SU-DHL-6 (cell line): Measurements from ENCODE around the gene ITFG1.
A peak's percentile ranks its signal among the peaks of the same experiment; 100 is the strongest.

Experiments used
- H2AFZ ChIP-seq: fragments of 200-600 bp; sonication (generic); 2 replicates; pipeline ENCODE4 v1.6.1; 2014; ENCODE audit warnings: low read depth, mild to moderate bottlenecking, moderate library complexity, mixed read lengths, antibody characterized with exemption, low read length; ENCODE audit not compliant: severe bottlenecking
- H3F3A ChIP-seq: fragments of 200-600 bp; shearing (Covaris generic); 2 replicates; pipeline ENCODE4 v1.6.0; 2016; ENCODE audit warnings: antibody characterized with exemption, mild to moderate bottlenecking; ENCODE audit not compliant: insufficient read depth
- H3K27ac ChIP-seq: fragments of 200-600 bp; sonication (generic); 2 replicates; pipeline ENCODE4 v1.5.1; 2016; ENCODE audit warnings: low read depth, mild to moderate bottlenecking, low read length, moderate library complexity, mixed read lengths
- H3K27me3 ChIP-seq: fragments of 200-600 bp; sonication (generic), shearing (Covaris generic); 2 replicates; pipeline ENCODE4 v1.6.0; 2014; ENCODE audit warnings: mild to moderate bottlenecking, low read length
- H3K36me3 ChIP-seq: fragments of 200-600 bp; sonication (generic); 2 replicates; pipeline ENCODE4 v1.6.1; 2014; ENCODE audit warnings: mild to moderate bottlenecking, low read length, mixed read lengths
- H3K4me2 ChIP-seq: fragments of 300-600, 200-600 bp; shearing (Covaris generic), sonication (generic); 2 replicates; pipeline ENCODE4 v1.6.0; 2014; ENCODE audit warnings: low read length, low read depth, mild to moderate bottlenecking; ENCODE audit not compliant: poor library complexity, severe bottlenecking
- H3K4me3 ChIP-seq: fragments of 200-600 bp; sonication (generic); 2 replicates; pipeline ENCODE4 v1.5.1; 2014; ENCODE audit warnings: antibody characterized with exemption, low read length, mild to moderate bottlenecking, mixed read lengths; ENCODE audit not compliant: insufficient read depth, poor library complexity, severe bottlenecking
- H3K79me2 ChIP-seq: fragments of 200-600 bp; sonication (generic); 2 replicates; pipeline ENCODE4 v1.6.1; 2014; ENCODE audit warnings: mild to moderate bottlenecking, low read length, moderate library complexity; ENCODE audit not compliant: insufficient read depth
- H3K9ac ChIP-seq: fragments of 200-600 bp; sonication (generic); 2 replicates; pipeline ENCODE4 v1.7.0; 2014; ENCODE audit warnings: mild to moderate bottlenecking, low read length
- H3K9me2 ChIP-seq: fragments of 200-600 bp; sonication (generic); replicated peaks from 2 replicates; pipeline ENCODE4 v1.6.1; 2014; ENCODE audit warnings: low read length; ENCODE audit not compliant: insufficient read depth
- H3K9me3 ChIP-seq: fragments of 200-600 bp; sonication (generic); 2 replicates; pipeline ENCODE4 v1.6.1; 2014; ENCODE audit warnings: low read length, mixed read lengths; ENCODE audit not compliant: insufficient read depth
- H4K20me1 ChIP-seq: fragments of 200-600 bp; sonication (generic); 2 replicates; pipeline ENCODE4 v1.6.1; 2014; ENCODE audit warnings: low read depth, mild to moderate bottlenecking, antibody characterized with exemption, low read length, moderate library complexity, mixed read lengths
- EZH2phosphoT487 ChIP-seq: fragments of 200-600 bp; sonication (generic), shearing (Covaris generic); conservative IDR thresholded peaks from 2 replicates; pipeline ENCODE4 v1.6.1; 2018; ENCODE audit warnings: mild to moderate bottlenecking, antibody characterized with exemption, low read length, moderate library complexity, mixed read lengths
- TF ChIP-seq, protein P1 (sequence below): fragments of 200-600 bp; sonication (generic); IDR thresholded peaks from one replicate; pipeline ENCODE4 v1.5.1; 2017; ENCODE audit warnings: antibody characterized with exemption, mild to moderate bottlenecking, low read length, moderate library complexity; ENCODE audit not compliant: insufficient read depth, poor library complexity, severe bottlenecking

The ITFG1 gene

DNA sequence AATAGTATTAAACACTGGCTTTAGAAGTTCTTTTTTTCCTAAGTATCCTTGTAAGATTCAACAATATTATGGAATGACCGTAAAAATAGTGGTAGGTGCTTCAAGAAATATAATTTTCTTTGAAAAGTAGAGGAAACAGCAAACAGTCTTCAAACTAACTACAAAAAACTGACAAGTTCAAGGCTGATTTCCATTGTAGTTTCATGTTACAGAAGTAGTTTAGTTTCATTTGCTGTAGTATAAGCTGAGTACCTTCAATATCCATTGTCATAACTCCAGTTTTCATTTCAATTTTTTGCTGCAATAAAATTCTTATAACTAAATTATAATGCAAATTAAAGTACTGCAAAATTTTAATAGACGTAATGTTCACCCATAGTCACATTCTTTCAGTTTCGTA lies 19.5 kb upstream of the ITFG1 start:
- no peak overlapping the region for H3K9ac ChIP-seq
- peaks cover 9% of the 10 kb centered on the region; the same call in 1 of the 2 replicates for H3K36me3 ChIP-seq
- no peaks in the 10 kb centered on the region for H4K20me1 ChIP-seq
- no peak overlapping the region for H3K4me3 ChIP-seq
- 0 out of 2 replicates have a peak, but pooled peaks cover 5% of the 10 kb centered on the region for H3F3A ChIP-seq
- peaks cover 43% of the 10 kb centered on the region; the same call in 1 of the 2 replicates for H3K79me2 ChIP-seq
- H2AFZ ChIP-seq, result no peak overlapping the region
- TF ChIP-seq, protein P1, sequence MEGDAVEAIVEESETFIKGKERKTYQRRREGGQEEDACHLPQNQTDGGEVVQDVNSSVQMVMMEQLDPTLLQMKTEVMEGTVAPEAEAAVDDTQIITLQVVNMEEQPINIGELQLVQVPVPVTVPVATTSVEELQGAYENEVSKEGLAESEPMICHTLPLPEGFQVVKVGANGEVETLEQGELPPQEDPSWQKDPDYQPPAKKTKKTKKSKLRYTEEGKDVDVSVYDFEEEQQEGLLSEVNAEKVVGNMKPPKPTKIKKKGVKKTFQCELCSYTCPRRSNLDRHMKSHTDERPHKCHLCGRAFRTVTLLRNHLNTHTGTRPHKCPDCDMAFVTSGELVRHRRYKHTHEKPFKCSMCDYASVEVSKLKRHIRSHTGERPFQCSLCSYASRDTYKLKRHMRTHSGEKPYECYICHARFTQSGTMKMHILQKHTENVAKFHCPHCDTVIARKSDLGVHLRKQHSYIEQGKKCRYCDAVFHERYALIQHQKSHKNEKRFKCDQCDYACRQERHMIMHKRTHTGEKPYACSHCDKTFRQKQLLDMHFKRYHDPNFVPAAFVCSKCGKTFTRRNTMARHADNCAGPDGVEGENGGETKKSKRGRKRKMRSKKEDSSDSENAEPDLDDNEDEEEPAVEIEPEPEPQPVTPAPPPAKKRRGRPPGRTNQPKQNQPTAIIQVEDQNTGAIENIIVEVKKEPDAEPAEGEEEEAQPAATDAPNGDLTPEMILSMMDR, result no peak
- no peak for TF ChIP-seq EZH2phosphoT487
- no peaks in the 10 kb centered on the region for H3K9me2 ChIP-seq
- no peak overlapping the region for H3K27ac ChIP-seq
- H3K4me2 ChIP-seq, result peak overlapping the region; percentile 30
- no peaks in the 10 kb centered on the region for H3K9me3 ChIP-seq
- H3K27me3 ChIP-seq, result no peaks in the 10 kb centered on the region

DNA sequence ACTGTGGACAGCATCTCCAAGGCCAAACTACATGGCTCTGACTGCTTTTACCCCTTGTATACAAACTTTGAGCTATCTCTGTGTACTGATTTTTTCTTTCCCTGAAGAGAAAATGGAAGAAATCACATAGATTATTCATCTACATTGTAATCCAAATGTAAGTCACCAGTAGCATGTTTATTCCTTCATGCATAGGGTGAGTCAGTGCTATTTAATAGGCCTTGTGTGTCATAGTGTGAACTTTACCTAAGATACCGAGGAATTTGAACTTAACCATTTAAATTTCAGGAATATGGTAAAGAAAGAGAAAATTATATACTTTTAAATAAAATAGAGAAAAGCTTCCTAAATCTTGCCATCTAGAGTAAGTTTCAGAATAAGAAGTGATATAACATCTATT lies 16.8 kb upstream of the ITFG1 start:
- Histone ChIP-seq H4K20me1 (no peaks in the 10 kb centered on the region), H3K27me3 (no peaks in the 10 kb centered on the region), H3K27ac (no peak overlapping the region), H3F3A (peaks cover 5% of the 10 kb centered on the region; the same call in 1 of the 2 replicates), H2AFZ (no peak overlapping the region), H3K79me2 (peaks cover 47% of the 10 kb centered on the region; the same call in 1 of the 2 replicates), H3K4me3 (no peak overlapping the region), H3K4me2 (no peak overlapping the region), H3K9me3 (no peaks in the 10 kb centered on the region), H3K9me2 (no peaks in the 10 kb centered on the region), H3K36me3 (peaks cover 9% of the 10 kb centered on the region; the same call in 1 of the 2 replicates), H3K9ac (no peak overlapping the region)
- TF ChIP-seq, protein P1, result no peak

DNA sequence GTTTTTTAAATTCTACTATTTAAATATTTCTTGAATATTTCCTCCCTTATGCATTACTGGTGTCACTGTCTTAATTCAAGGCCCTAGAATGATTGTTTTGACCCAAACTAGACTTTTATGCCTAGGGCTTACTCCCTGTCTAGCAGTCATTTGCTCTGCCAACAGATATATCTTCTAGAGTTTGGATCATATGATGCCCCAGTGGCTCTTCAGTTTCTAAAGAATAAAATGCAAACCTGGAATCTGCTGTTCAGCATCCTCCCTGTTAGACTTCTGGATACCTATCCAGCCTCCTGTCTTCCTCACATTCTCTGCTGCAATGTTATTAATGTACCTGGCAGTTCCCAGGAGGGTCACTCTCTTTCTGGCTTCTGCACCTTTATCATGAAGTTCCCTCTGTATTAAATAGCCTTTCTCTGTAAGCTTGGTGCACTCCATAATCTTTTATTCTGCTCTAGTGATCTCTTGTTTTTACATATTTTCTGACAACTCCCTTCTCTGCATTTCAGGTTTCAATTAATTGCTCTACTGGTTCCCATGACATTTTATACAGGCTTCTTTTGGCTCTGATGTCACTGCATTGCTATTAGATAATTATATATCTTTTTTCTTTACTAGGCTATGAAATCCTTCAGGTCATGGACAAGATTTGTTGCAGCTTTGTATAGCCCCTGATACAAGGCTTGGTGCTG lies 15.9 kb upstream of the ITFG1 start:
- no peak overlapping the region for H3K4me3 ChIP-seq
- H3K9ac ChIP-seq, result no peak overlapping the region
- no peaks in the 10 kb centered on the region for H4K20me1 ChIP-seq
- H3K4me2 ChIP-seq, result no peak overlapping the region
- H3K9me3 ChIP-seq, result no peaks in the 10 kb centered on the region
- no peaks in the 10 kb centered on the region for H3K27me3 ChIP-seq
- H3K27ac ChIP-seq, result no peak overlapping the region
- H2AFZ ChIP-seq, result no peak overlapping the region
- H3K79me2 ChIP-seq, result peaks cover 54% of the 10 kb centered on the region
- TF ChIP-seq, protein P1, result no peak
- TF ChIP-seq EZH2phosphoT487, result no peak
- H3K9me2 ChIP-seq, result no peaks in the 10 kb centered on the region
- peaks cover 5% of the 10 kb centered on the region; the same call in 1 of the 2 replicates for H3F3A ChIP-seq
- H3K36me3 ChIP-seq, result peaks cover 9% of the 10 kb centered on the region; the same call in 1 of the 2 replicates
